NB4 (cell line): Measurements from ENCODE around the gene ITSN1.

Experiments
- POLR2A ChIP-seq: IDR thresholded peaks from 2 replicates; pipeline ENCODE4 v1.6.1; 2011; ENCODE audit warnings: mild to moderate bottlenecking; ENCODE audit not compliant: insufficient read length; ENCODE audit errors: extremely low read depth
- TF ChIP-seq, protein P1 (sequence below): IDR thresholded peaks from one replicate; pipeline ENCODE4 v1.5.1; 2012; ENCODE audit warnings: low read depth, low read length
- TF ChIP-seq, protein P2 (sequence below): IDR thresholded peaks from 2 replicates; pipeline ENCODE4 v1.6.1; 2011; ENCODE audit warnings: low read depth, low read length

DNA sequence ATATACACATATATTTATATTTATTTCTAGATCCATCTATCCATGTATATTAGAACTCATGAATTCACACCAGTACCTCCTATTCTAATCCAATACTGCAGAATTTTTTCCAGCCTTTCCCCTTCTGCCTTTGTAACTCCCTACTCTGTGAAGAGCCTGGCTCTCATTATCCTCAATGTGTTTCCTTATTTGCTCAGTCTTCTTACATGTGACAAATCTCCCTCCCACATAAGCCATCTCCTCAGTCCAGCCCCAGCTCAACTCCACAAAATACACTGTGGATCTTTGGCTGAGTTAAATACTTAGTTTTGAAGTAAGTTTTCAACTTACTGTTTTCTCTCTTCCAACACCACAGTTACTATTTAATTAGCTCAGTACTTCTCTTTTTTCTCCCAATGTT is 227.6 kb downstream of the ITSN1 start:
- TF ChIP-seq, protein P1, sequence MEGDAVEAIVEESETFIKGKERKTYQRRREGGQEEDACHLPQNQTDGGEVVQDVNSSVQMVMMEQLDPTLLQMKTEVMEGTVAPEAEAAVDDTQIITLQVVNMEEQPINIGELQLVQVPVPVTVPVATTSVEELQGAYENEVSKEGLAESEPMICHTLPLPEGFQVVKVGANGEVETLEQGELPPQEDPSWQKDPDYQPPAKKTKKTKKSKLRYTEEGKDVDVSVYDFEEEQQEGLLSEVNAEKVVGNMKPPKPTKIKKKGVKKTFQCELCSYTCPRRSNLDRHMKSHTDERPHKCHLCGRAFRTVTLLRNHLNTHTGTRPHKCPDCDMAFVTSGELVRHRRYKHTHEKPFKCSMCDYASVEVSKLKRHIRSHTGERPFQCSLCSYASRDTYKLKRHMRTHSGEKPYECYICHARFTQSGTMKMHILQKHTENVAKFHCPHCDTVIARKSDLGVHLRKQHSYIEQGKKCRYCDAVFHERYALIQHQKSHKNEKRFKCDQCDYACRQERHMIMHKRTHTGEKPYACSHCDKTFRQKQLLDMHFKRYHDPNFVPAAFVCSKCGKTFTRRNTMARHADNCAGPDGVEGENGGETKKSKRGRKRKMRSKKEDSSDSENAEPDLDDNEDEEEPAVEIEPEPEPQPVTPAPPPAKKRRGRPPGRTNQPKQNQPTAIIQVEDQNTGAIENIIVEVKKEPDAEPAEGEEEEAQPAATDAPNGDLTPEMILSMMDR: no peak
- TF ChIP-seq, protein P2, sequence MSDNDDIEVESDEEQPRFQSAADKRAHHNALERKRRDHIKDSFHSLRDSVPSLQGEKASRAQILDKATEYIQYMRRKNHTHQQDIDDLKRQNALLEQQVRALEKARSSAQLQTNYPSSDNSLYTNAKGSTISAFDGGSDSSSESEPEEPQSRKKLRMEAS: no peak
- no peak for TF ChIP-seq POLR2A
